GM12874 (cell line): ENCODE measurements around the gene TRMT44.

Experiments used
- TF ChIP-seq, protein P1 (sequence below): IDR thresholded peaks from 2 replicates; pipeline ENCODE4 v1.5.1; 2011; ENCODE audit warnings: low read depth, mild to moderate bottlenecking, control low read depth, low read length, moderate library complexity; ENCODE audit not compliant: insufficient read depth

The TRMT44 gene

DNA sequence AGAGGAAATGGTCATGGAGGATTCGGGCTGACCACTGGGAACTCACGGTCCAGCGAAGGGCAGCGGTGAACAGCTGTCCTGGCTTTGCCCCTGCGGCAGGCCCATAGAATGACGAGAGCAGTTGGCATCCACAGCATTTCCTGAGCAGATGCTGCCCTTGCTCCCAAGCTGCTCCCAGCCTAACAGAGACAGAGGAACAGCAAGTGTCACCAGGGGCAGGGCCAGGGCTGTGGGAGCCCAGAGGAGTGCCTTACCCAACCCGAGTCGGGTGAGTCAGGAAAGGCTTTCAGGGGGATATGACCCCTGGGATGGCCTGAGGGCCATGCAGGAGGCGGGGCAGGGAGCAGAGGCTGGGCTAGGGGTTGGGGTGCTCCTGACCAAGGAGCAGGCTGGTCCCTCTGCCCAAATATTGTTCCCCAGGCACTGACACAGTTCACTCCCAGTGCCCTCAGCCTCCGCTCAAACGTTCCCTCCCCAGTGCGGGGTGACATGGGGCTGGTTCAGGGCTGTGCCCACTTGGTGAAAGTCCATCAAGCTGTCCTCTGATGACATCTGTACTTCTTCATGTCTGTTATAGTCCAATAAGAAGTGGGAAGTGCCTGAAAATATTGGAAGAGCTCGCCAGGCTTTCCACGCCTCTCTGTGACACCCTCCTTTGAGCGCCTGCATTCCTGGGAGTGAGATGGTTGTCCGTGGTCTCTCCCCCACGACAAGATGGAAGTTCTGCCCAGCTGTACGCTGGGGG lies 74.9 kb downstream of the TRMT44 start:
- TF ChIP-seq, protein P1, sequence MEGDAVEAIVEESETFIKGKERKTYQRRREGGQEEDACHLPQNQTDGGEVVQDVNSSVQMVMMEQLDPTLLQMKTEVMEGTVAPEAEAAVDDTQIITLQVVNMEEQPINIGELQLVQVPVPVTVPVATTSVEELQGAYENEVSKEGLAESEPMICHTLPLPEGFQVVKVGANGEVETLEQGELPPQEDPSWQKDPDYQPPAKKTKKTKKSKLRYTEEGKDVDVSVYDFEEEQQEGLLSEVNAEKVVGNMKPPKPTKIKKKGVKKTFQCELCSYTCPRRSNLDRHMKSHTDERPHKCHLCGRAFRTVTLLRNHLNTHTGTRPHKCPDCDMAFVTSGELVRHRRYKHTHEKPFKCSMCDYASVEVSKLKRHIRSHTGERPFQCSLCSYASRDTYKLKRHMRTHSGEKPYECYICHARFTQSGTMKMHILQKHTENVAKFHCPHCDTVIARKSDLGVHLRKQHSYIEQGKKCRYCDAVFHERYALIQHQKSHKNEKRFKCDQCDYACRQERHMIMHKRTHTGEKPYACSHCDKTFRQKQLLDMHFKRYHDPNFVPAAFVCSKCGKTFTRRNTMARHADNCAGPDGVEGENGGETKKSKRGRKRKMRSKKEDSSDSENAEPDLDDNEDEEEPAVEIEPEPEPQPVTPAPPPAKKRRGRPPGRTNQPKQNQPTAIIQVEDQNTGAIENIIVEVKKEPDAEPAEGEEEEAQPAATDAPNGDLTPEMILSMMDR = no peak

DNA sequence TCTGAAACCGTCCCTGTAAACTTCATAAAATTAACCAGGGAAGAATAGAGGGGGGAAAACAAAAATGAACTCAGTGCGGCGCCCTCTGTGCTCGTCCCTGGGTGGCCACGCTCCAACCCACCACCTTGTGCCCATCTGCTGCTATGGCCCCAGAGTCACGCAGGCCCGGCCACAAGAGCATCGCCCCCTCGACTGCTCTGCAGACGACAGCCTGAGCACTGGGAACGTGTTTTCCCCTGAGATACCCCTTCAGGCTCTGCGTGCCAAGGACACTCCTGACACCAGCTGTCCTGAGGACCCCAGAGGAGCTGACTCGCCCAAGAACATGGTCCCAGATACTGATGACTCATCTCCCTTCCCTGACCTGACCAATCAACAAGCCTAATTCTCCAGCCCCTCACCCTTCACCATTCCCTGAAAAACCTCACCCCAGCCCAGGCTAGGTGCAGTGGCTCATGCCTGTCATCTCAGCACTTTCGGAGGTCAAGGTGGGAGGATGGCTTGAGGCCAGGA lies 75.5 kb downstream of the TRMT44 start:
- TF ChIP-seq, protein P1 = no peak

DNA sequence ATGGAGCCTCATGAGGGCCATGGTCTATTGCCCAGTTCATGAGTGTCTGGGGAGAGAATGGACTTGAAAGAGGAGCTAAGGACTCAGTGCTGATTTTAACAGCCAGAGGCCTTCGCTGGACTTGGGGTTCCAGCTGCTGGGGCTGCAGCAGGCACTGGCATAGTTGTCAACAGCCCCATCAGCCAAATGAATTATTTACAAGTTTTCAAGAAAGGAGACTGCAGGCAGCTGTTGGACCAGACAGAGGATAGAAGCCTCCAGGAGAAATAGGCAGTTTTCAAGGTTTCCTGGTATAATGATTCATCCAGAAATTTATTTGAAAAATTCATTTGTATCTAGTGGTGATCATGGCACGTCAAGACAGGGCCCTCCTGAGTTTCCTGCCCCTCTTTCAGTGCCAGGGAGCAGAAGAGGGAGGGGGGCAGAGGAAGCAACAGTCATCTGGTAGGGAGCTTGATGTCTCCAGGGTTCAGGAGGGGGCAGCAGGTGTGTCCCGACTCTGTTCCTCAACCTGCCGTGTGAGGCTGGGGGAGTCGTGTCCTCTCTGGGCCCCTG lies 76.5 kb downstream of the TRMT44 start:
- TF ChIP-seq, protein P1 = no peak

DNA sequence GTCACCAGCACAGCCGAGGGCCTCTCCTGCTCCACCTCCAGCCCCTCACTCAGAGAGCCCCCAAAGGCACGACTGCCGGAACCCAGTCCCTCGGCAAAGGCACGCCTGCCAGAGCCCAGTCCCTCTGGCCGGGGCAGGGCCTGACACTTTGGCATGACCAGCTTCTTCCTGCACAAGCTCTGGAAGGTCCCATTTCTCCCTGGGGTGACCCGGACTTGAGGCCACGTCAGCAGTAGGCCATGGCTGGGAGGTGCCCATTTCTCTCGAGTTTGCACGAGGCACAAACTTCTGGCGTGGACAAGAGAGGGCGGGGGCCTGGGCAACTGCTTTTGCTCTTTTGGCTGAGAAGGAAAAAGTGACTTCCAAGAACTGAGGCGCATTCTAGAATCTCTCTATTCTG lies 77.4 kb downstream of the TRMT44 start:
- TF ChIP-seq, protein P1 = no peak

DNA sequence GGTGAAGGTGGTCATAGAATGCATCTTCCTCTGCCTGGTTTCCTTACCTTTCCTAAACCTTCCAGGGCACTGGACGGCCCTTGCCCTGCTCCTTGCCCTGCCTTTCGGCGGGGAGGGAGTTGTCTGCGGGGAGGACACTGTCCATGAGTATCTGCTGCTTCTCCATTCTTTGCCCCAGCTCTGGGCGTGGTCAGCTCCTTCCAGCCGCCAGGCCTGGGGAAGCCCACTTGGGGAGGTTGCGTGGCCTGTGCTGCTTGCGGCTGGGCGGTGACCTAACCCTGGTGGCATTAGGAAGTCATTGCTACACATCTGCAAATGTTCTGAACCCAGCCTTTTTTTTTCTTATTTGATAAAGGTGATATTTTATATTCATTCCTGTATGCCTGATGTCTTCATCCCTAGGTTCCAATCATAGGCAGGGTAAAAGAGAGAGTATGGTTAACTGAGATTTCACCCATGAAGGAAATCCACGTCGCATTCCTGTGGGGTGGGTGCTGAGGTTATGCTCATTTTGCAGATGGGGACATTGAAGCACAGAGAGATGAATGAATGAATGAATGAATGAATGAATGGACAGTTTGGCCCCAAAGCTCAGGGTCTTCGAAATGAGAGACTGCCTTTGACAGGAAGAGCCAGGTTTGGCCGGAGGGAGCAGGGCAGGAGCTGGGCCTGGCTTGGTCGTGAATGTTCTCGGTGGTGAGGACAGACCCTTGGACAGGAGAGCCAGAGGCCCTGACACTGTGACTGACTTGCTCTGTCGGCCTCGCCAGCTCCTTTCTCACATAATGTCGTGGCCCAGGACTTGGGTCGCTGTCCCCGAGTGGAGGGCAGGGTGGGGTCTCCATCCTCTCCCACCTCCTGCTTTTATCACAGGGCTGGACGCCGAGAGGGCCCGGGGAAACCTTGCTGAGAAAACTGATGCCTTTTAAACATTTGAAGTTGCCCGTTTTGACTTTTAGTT lies 81.9 kb downstream of the TRMT44 start:
- TF ChIP-seq, protein P1 = no peak

DNA sequence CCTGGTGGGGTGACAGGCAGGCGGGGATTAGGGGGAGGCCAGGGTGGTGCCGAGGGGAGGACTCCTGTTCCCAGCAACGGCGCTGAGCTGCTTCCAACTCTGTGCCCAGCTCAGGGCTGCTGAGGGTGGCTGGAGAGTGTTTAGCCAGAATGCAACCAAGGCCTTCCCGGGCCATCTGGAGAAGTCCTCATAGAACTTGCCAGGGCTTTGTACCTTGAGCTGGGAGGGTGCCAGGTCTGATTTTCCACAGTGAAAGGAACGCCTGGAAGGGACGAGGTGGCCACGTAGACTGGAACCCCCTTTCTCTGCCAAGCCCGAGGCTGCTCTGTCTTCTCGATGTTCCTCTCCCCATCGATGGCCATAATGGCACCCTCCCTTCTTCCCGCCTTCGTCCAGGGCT lies 82.6 kb downstream of the TRMT44 start:
- TF ChIP-seq, protein P1 = no peak

DNA sequence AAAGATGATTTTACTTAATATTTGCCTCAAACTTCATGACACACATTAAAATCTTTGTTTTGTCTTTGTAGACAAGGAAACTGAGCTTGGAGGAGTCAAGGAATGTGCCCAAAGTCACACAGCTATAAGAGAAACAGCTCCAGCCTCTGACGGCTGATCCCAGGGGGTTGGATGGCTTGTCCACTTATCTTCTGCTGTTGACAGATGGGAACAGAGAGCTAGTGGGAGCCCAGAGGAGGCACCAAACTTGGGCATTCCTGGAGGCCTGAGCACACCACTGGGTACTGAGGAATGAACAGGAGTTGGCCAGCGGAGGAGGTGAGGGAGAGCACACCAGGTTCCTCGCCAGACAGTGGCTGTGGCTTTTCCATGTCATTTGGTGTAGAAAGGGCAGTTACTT lies 83.2 kb downstream of the TRMT44 start:
- TF ChIP-seq, protein P1 = no peak
